COLO829 (cell line): ENCODE data around the gene TWF2.

Experiments used
- DNase-seq: peaks from one replicate; pipeline ENCODE4 v3.0.0; 2012; ENCODE audit warnings: low spot score

Gene TWF2

GRCh38 chr3:52202384-52203077 lies 36.4 kb downstream of the TWF2 start:
- DNase-seq: no peak

DNA sequence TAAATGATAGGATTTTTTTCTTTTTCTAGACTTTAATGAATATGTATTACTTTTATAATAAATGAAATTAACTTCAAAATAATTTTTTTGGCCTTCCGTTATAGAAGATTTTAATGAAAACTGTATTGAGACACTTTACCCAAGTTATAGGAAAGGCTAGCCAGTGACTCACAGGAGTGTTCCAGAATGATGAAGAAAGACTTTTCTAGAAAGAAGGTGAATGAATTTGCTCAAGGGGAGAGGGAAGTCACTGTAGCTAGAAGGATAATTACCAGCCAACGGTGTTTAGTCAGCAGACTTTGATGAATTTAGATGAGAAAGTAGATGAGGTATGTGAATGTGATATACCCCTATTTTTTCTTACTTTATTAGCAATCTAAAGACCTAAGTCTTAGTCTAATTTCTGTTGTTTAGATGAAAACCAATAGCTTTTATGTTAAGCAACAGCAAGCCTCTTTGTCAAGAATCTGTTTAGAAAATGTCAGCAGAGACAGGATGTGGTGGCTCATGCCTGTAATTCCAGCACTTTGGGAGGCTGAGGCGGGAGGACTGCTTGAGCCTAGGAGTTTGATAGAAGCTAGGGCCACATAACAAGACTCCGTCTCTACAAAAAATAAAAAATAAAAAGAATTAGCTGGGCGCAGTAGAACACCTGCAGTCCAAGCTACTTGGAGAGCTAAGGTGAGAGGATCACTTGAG lies 37.8 kb downstream of the TWF2 start:
- DNase-seq: no peak

- DNase-seq: no peak
These were observed 40.0 kb downstream of the TWF2 start for GRCh38 chr3:52198643-52199608.

- peak; percentile 98 for DNase-seq
These were observed 40.9 kb downstream of the TWF2 start, which contains the start of gene ALAS1 for GRCh38 chr3:52197842-52198625. TSS of gene ALAS1 (plus strand) at chr3:52198160. CDS start at chr3:52199242, 1,082 bp downstream.

DNA sequence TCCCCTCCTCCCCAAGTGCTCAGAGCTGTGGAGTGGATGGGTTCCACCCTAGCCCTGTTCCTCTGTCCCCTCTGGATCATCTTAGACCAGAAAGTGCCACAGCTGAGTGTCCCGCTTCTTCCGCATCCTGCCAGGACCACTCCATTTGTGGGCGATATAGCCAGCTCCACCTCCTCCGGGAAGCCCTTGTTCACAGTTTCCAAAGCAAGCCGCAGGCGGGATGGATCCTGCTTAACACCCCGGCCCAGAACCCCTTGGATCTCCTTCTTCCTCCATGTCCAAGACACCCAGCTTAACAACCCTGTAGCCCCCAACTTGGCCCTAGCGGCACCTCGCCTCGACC lies 41.5 kb downstream of the TWF2 start:
- DNase-seq: no peak

GRCh38 chr3:52196977-52197376 lies 42.0 kb downstream of the TWF2 start:
- no peak for DNase-seq

GRCh38 chr3:52195823-52196331 lies 43.1 kb downstream of the TWF2 start:
- peak; percentile 56 for DNase-seq

GRCh38 chr3:52195291-52195597 lies 43.7 kb downstream of the TWF2 start:
- DNase-seq: no peak

DNA sequence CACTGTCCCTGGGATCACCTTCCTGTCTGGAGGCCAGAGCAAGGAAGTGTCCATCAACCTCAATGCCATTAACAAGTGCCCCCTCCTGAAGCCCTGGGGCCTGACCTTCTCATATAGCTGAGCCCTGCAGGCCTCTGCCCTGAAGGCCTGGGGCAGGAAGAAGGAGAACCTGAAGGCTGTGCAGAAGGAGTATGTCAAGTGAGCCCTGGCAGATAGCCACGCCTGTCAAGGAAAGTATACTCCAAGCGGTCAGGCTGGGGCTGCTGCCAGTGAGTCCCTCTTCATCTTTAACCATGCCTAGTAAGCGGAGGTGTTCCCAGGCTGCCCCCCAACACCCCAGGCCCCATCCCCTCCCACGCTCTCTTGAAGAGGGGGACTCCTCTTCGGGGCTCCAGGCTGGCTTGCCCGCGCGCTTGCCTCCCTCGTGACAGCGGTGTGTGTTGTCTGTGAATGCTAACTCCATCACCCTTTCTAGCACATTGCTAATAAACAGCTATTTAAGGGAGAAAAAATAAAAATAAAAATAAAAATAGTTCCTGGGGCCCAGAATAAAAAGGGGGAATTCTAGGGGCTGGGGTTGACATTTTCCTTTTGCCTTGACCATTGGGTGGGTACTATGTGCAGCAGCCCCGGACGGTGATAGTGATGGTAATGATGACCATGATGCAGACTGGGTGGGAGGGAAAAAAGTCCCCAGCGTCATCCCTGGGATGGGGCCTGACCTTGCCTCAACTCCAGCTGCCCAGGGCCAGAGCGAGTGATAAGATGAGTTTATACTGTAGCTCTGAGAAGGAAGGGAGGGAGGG lies 44.3 kb downstream of the TWF2 start:
- no peak for DNase-seq

DNA sequence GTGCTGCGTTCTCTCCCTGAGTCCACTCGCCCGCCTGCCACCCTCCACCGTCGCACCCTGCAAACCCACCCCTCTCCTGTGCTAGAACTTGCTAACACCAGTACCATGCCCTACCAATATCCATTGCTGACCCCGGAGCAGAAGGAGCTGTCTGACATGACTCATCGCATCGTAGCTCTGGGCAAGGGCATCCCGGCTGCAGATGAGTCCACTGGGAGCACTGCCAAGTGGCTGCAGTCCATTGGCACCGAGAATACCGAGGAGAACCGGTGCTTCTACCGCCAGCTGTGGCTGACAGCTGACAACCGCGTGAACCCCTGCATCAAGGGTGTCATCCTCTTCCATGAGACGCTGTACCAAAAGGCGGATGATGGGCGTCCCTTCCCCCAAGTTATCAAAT lies 45.9 kb downstream of the TWF2 start:
- peak; percentile 36 for DNase-seq

GRCh38 chr3:52191663-52192062 lies 47.3 kb downstream of the TWF2 start:
- no peak for DNase-seq

DNA sequence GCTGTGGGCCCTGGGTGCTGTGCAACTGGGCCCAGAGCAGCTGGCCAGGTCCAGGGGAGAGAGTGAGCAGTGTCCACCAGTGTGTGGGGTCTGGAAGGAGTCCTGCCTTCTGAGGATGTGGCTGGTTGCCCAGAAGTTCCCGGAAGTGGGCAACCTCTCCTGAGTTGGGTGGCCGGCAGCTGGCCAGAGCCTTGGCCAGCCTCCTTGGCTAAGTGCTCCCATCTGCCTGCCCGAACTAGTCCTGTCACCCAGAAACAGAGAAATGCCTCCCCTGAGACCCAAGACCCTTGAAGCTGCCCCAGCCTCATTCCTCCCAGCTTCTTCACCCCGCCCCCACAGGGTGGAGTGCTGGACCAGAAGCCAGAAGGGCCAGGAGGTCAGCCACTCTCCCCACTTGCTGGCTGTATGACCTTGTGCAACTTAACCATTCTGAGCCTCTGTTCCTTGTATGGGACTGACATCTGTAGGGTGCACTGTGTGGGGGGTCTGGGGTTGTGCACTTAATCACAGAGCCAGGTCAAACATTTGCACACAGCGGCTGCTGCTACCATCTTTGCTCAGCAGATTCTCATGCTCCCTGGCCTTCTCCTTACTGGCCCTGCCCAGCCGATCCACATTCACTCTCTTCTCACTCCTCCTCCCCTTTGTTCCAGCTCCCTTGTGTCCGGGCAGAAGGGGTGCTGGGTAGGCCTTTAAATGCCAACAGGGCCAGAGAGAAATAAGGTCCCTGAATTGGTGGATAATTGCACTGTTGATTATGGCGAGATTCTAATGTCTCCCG lies 48.5 kb downstream of the TWF2 start:
- DNase-seq: no peak

GRCh38 chr3:52188556-52188955 lies 50.4 kb downstream of the TWF2 start:
- DNase-seq: no peak

- no peak for DNase-seq
These were observed 52.2 kb downstream of the TWF2 start for GRCh38 chr3:52186729-52187128.

DNA sequence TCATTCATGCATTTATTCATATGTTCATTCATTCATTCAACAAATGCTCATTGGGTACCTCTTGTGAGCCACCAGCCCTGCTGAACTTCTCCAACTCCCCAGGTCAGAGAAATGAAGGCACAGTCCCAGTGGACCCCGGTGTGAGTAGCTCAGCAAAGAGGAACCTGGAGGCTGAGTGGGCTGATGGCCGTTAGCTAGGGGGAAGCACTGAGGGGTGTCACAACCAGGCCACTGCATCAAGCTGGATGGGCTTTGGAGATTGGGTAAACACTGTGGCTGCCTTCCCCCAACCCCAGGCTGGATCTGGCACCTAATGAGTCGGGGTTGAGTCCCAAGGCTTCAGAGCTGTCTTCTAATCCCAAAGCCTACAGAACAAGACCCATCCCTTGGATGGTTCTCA lies 53.1 kb downstream of the TWF2 start:
- no peak for DNase-seq

- no peak for DNase-seq
These were observed 53.6 kb downstream of the TWF2 start for GRCh38 chr3:52185311-52185710.

DNA sequence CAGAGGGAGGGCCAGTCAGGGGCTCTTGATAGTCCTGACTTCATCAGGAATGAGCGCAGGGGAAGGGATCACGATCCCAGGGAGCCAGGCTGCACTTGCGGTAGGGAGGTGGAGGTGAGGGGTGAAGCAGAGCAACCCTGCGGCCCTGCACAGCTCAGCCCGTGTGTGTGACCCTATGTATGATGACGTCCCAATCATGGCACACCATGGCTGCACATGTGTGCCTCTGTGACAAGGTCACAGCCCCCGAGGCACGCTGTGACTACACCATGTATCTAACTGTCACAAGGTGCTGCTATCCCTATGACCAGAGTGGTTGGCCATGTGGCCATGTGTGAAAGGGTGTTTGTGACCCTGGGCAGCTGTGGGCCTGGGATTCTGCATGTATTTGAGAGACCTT lies 54.3 kb downstream of the TWF2 start:
- DNase-seq: no peak

DNA sequence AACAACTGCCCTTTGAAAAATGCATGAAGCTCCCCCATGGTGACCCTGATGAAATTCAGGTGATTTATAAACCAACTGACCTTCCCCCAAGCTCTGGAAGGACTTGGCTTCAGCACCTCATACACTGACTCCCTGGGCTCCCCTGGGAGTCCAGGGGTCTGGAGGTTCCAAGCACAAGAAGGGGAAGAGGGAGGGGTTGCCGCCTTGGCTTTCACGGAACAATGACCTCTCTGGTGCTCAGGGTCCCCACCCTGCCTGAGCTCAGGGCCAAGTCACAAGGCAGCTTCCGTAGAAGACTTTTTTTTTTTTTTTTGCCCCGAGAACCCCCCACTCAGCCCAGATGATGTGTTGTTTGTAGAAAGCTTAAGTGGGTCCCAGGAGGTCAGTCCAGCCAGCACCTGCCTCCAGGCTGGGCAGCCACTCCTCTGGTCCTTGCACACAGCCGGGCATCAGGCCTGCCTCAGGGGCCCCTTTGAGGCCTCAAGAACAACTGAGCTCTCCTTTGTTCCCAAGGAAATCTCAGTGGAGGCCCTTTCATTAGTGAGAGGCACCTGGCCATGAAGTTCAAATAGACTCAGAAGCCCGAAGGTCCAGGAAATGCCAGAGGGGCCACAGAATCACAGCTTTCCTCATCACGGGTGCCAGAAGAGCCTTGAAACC lies 55.0 kb downstream of the TWF2 start:
- DNase-seq: no peak

- DNase-seq: no peak
These were observed 56.3 kb downstream of the TWF2 start for GRCh38 chr3:52182691-52183090.

DNA sequence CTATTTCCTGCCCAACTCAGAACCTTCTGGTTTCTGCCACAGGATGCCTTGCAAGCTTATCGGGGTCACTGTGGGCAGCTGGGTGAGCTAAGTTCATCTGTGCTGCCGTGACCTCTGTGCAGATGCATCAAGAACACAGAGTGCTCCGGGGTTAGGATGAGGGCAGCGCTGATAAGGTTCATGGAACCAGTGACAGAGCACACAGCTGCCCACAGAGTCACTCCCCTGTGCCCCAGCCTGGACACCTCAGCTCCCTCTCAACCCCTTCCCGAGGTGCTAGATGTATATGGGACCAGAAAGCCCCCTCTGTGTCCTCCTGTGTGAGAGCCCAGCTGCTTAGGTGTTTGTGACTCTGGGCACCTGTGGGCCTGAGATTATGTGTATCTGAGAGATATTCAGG lies 56.8 kb downstream of the TWF2 start:
- no peak for DNase-seq
